GM12872 (cell line): ENCODE data around the gene WDR64.

Experiments used
- TF ChIP-seq, protein P1 (sequence below): IDR thresholded peaks from 3 replicates; pipeline ENCODE4 v1.5.1; 2011; ENCODE audit warnings: low read depth, mild to moderate bottlenecking, low read length, moderate library complexity; ENCODE audit not compliant: insufficient read depth

WDR64 gene

GRCh38 chr1:241672301-241672700, 20.2 kb downstream of the WDR64 start:
- TF ChIP-seq, protein P1, sequence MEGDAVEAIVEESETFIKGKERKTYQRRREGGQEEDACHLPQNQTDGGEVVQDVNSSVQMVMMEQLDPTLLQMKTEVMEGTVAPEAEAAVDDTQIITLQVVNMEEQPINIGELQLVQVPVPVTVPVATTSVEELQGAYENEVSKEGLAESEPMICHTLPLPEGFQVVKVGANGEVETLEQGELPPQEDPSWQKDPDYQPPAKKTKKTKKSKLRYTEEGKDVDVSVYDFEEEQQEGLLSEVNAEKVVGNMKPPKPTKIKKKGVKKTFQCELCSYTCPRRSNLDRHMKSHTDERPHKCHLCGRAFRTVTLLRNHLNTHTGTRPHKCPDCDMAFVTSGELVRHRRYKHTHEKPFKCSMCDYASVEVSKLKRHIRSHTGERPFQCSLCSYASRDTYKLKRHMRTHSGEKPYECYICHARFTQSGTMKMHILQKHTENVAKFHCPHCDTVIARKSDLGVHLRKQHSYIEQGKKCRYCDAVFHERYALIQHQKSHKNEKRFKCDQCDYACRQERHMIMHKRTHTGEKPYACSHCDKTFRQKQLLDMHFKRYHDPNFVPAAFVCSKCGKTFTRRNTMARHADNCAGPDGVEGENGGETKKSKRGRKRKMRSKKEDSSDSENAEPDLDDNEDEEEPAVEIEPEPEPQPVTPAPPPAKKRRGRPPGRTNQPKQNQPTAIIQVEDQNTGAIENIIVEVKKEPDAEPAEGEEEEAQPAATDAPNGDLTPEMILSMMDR, result no peak

GRCh38 chr1:241674805-241675384, 22.8 kb downstream of the WDR64 start:
- TF ChIP-seq, protein P1, result no peak

DNA sequence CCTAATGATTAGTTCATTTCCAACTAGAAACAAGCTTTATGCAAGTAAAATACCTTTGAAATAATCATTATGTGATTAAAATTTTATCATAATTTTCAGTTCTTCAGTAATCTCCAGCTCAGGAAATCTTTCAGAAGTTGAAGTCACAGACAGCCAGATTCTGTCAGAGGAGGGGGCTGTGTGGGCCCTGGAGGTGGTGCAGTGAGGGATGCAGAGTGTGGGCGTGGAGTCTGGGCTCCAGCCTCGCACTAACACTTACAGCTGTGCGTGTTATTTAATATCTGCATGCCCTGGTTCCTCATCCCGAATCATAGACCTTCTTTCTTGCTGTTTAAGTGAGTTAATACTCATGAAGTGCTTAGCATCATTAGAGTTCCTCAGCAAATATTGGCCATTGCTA, 23.9 kb downstream of the WDR64 start:
- TF ChIP-seq, protein P1, result no peak

- TF ChIP-seq, protein P1, result no peak
Observed at GRCh38 chr1:241677201-241677600, 25.1 kb downstream of the WDR64 start.

DNA sequence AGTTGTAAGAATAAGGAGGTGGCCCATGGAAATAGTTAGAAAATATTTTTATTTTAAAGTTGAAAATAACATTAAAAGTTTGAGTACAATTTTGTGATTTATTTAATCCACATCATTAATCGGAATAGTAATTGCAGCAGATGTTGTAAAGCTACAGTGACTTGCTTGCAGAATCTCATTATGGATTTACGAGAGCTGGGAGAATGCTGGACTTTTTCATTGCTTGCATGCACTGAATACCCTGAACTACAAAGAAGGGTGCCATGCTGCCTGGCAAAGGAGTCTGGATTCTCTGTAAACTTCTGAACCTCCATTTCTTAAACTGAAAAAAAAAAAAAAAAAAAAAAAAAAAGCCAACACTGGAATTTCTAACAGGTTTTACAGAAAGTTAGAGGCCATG, 26.5 kb downstream of the WDR64 start:
- TF ChIP-seq, protein P1, result no peak

GRCh38 chr1:241679404-241679803, 27.3 kb downstream of the WDR64 start:
- TF ChIP-seq, protein P1, result no peak

DNA sequence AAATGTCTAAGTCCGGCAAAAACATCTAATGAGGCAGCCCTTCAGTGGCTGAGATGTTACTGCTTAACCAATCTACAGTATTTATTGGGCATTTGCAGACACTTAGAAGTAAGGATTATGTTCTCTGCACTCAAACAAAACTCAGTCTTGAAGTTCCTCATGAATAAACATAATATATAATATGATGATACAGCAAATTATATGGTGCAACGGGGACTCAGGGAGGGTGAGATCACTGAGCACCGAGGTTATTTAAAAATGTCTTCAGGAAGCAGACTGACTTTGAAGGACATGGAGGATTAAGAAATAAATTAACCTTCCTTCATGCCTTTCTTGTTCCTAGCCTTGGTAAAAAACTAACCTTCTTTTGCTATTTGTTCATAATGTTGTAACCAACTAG, 27.9 kb downstream of the WDR64 start:
- TF ChIP-seq, protein P1, result no peak
